Keratinocyte (primary cell): ENCODE data around the gene MBNL3. TPM values are rescaled to one million over a fixed set of nuclear protein-coding genes. Genes with fewer than 3 reads are reported as not detected.

Source experiments
- DNase-seq: peaks from one replicate; pipeline ENCODE4 v3.0.0-alpha.2; 2011; ENCODE audit warnings: low read depth, missing footprints, low spot score
- FAIRE-seq: peaks from 2 replicates; lab custom pipeline; 2011; peaks lifted over from hg19 to GRCh38; lab: Jason Lieb, UNC
- H2AFZ ChIP-seq: 2 replicates; pipeline ENCODE4 v1.6.0; 2012; ENCODE audit warnings: low read length, control low read depth, inconsistent platforms; ENCODE audit not compliant: control insufficient read depth
- H3K27ac ChIP-seq: 2 replicates; pipeline ENCODE4 v1.5.1; 2011; ENCODE audit warnings: low read length; ENCODE audit not compliant: control insufficient read depth, insufficient read depth
- H3K27me3 ChIP-seq: 3 replicates; pipeline ENCODE4 v1.6.0; 2011; ENCODE audit warnings: low read length; ENCODE audit not compliant: control insufficient read depth, insufficient read depth; ENCODE audit errors: extremely low read depth
- H3K36me3 ChIP-seq, 2 experiments: 2 replicates in 1 of 2; 3 replicates in 1 of 2; pipeline ENCODE4 v1.5.1; 2011; ENCODE audit warnings: low read length in 2 of 2, mild to moderate bottlenecking in 1 of 2; ENCODE audit not compliant: control insufficient read depth in 2 of 2, insufficient read depth in 2 of 2; ENCODE audit errors: extremely low read depth in 1 of 2
- H3K4me1 ChIP-seq: 3 replicates; pipeline ENCODE4 v1.5.1; 2011; ENCODE audit warnings: low read length; ENCODE audit not compliant: control insufficient read depth, insufficient read depth; ENCODE audit errors: extremely low read depth
- H3K4me2 ChIP-seq: 3 replicates; pipeline ENCODE4 v1.6.0; 2011; ENCODE audit warnings: low read depth, low read length; ENCODE audit not compliant: control insufficient read depth, insufficient read depth; ENCODE audit errors: extremely low read depth
- H3K4me3 ChIP-seq, 3 experiments: fragments of 200-600 bp in 1 of 3; sonication (generic) in 1 of 3; 2 replicates in 2 of 3; 3 replicates in 1 of 3; pipeline ENCODE4 v1.5.1; 2011 to 2016; ENCODE audit warnings: low read length in 3 of 3, mild to moderate bottlenecking in 3 of 3, control low read depth in 2 of 3, inconsistent platforms in 1 of 3, low read depth in 1 of 3, mixed read lengths in 1 of 3, mixed run types in 1 of 3, moderate library complexity in 1 of 3; ENCODE audit not compliant: control insufficient read depth in 2 of 3, insufficient read depth in 2 of 3; ENCODE audit errors: extremely low read depth in 1 of 3
- H3K79me2 ChIP-seq: 2 replicates; pipeline ENCODE4 v1.6.0; 2012; ENCODE audit warnings: low read length; ENCODE audit not compliant: control insufficient read depth, insufficient read depth
- H3K9ac ChIP-seq: 3 replicates; pipeline ENCODE4 v1.6.0; 2011; ENCODE audit warnings: low read length; ENCODE audit not compliant: control insufficient read depth, insufficient read depth; ENCODE audit errors: extremely low read depth
- H3K9me1 ChIP-seq: 3 replicates; pipeline ENCODE4 v1.6.0; 2011; ENCODE audit warnings: low read length; ENCODE audit not compliant: control insufficient read depth, insufficient read depth; ENCODE audit errors: extremely low read depth
- H3K9me3 ChIP-seq: 2 replicates; pipeline ENCODE4 v1.5.1; 2012; ENCODE audit warnings: low read depth, low read length; ENCODE audit not compliant: control insufficient read depth
- H4K20me1 ChIP-seq: 3 replicates; pipeline ENCODE4 v1.6.0; 2011; ENCODE audit warnings: low read length; ENCODE audit not compliant: control insufficient read depth, insufficient read depth; ENCODE audit errors: extremely low read depth
- CTCF ChIP-seq, 3 experiments: IDR thresholded peaks in 1 of 3; conservative IDR thresholded peaks in 1 of 3; optimal IDR thresholded peaks in 1 of 3; 2 replicates in 2 of 3; 3 replicates in 1 of 3; pipeline versions ENCODE3 to v1.5.1; 2011; ENCODE audit warnings: low read length in 3 of 3, mild to moderate bottlenecking in 3 of 3, moderate library complexity in 2 of 3, control low read depth in 1 of 3, inconsistent platforms in 1 of 3; ENCODE audit not compliant: insufficient read depth in 2 of 3; ENCODE audit errors: extremely low read depth in 1 of 3
- EZH2 ChIP-seq: IDR thresholded peaks from one replicate; pipeline ENCODE4 v1.6.1; 2012; ENCODE audit warnings: inconsistent platforms, mild to moderate bottlenecking, low read length, moderate library complexity
- dilution Hi-C: fragments of 300-500 bp; cut with MboI; formaldehyde crosslinking; loops from one replicate; pipeline ENCODE4 v1.7.0; 2020; ENCODE audit warnings: low sequenced_read_pairs; ENCODE audit not compliant: extremely low pct_ligation_motif_present
- polyA plus RNA-seq, 5 experiments: library from polyadenylated mRNA; depleted of rRNA in 3 of 5; stranded (reverse) in 3 of 5; stranded (forward) in 1 of 5; unstranded in 1 of 5; fragments of >200 nt; gene quantifications; 1 replicate in 1 of 5; 2 replicates in 3 of 5; 3 replicates in 1 of 5; pipeline versions ENCODE4 v1.2.1 to v1.2.3, GENCODE V29; 2011 to 2012; ENCODE audit warnings: missing spikeins in 2 of 5, low read depth in 1 of 5, low replicate concordance in 1 of 5

The MBNL3 gene
- polyA plus RNA-seq, 1 donor (not counting 4 experiments of a cell fraction or from before 2014, with no cell fraction given): 6.9 TPM

GRCh38 chrX:132489578-132490419, 961 bp upstream of the MBNL3 start:
- no peak for TF ChIP-seq CTCF (optimal IDR thresholded peaks at IDR 0.05 in 1 of 3, IDR thresholded peaks at IDR 0.05 in 1 of 3, conservative IDR thresholded peaks at IDR 0.05 in 1 of 3; ENCODE audit: extremely low read depth in 1 of 3, insufficient read depth in 2 of 3, low read length in 3 of 3)
- no peak for TF ChIP-seq EZH2
- no peak for FAIRE-seq
- dilution Hi-C loops: no loop called here

GRCh38 chrX:132488180-132488705, 595 bp downstream of the MBNL3 start:
- H3K27ac ChIP-seq: peak overlapping the region; percentile 79
- H3K9me3 ChIP-seq: no peaks in the 10 kb centered on the region
- TF ChIP-seq EZH2 (no peak), CTCF (optimal IDR thresholded peaks at IDR 0.05 in 1 of 3, IDR thresholded peaks at IDR 0.05 in 1 of 3, conservative IDR thresholded peaks at IDR 0.05 in 1 of 3; ENCODE audit: extremely low read depth in 1 of 3, insufficient read depth in 2 of 3, low read length in 3 of 3) (no peak)
- DNase-seq: no peak
- H2AFZ ChIP-seq: peak overlapping the region; percentile 72
- H3K79me2 ChIP-seq: no peaks in the 10 kb centered on the region
- H3K27me3 ChIP-seq: no peaks in the 10 kb centered on the region
- H3K4me2 ChIP-seq: peak overlapping the region; percentile 76
- no peaks in the 10 kb centered on the region for H3K9me1 ChIP-seq
- FAIRE-seq: no peak
- H3K4me3 ChIP-seq: peak overlapping the region; percentile 38 to 71 (median 68)
- H3K36me3 ChIP-seq: no peaks in the 10 kb centered on the region
- H3K9ac ChIP-seq: peak overlapping the region; percentile 85
- no peaks in the 10 kb centered on the region for H4K20me1 ChIP-seq
- peaks cover 7% of the 10 kb centered on the region for H3K4me1 ChIP-seq
- dilution Hi-C loops: no loop called here

More at GRCh38 chrX:132489578-132490419, 961 bp upstream of the MBNL3 start:
- Histone ChIP-seq H3K9ac (peak overlapping the region; percentile 85), H3K4me1 (peaks cover 7% of the 10 kb centered on the region), H3K79me2 (no peaks in the 10 kb centered on the region), H3K9me3 (no peaks in the 10 kb centered on the region), H3K36me3 (no peaks in the 10 kb centered on the region), H3K4me2 (peak overlapping the region; percentile 80), H4K20me1 (no peaks in the 10 kb centered on the region), H3K27ac (peak overlapping the region; percentile 79), H2AFZ (peak overlapping the region; percentile 42), H3K9me1 (no peaks in the 10 kb centered on the region), H3K4me3 (peak overlapping the region; percentile 38 to 71 (median 69)), H3K27me3 (no peaks in the 10 kb centered on the region)
- no peak for DNase-seq
